ENCODE measurements around the gene SHROOM3. TPM values are rescaled to one million over a fixed set of nuclear protein-coding genes. Genes with fewer than 3 reads are reported as not detected.

Gene SHROOM3
- total and polyA plus RNA-seq, 8 donors: 6.1 to 212 (median 77.6) TPM

DNA sequence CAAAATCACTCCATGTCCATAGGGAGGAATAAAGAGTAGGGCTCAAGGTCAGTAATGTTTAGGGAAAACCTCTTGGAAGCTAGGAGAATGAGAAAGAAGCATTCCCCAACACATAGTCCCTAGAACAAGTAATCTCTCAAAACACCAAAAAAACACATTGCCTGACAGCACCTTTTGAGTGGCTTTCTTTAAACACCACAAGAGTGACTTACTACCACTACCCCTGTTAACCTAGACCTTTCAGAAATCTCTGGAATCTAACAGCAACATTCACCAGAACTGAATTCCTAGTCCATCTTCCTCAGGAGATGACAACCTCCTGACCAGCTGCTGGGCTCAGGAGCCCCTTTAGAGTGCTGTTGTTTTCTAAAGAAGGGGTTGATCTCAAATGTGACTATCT lies 320.7 kb downstream of the SHROOM3 start:
- no peaks in the 10 kb centered on the region for H3K9me3 ChIP-seq
- DNase-seq: no peak
- no peak overlapping the region for H3K4me3 ChIP-seq
- TF ChIP-seq POLR2A (IDR thresholded peaks at IDR 0.05) (no peak), EP300 (IDR thresholded peaks at IDR 0.05) (no peak), POLR2AphosphoS5 (IDR thresholded peaks at IDR 0.05) (no peak)
- TF ChIP-seq, protein P1, sequence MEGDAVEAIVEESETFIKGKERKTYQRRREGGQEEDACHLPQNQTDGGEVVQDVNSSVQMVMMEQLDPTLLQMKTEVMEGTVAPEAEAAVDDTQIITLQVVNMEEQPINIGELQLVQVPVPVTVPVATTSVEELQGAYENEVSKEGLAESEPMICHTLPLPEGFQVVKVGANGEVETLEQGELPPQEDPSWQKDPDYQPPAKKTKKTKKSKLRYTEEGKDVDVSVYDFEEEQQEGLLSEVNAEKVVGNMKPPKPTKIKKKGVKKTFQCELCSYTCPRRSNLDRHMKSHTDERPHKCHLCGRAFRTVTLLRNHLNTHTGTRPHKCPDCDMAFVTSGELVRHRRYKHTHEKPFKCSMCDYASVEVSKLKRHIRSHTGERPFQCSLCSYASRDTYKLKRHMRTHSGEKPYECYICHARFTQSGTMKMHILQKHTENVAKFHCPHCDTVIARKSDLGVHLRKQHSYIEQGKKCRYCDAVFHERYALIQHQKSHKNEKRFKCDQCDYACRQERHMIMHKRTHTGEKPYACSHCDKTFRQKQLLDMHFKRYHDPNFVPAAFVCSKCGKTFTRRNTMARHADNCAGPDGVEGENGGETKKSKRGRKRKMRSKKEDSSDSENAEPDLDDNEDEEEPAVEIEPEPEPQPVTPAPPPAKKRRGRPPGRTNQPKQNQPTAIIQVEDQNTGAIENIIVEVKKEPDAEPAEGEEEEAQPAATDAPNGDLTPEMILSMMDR (IDR thresholded peaks at IDR 0.05): no peak
- H3K27me3 ChIP-seq: no peaks in the 10 kb centered on the region
- peaks cover 0 to 35% (median 10%) of the 10 kb centered on the region in 4 donors for H3K4me1 ChIP-seq
- H3K27ac ChIP-seq: no peak overlapping the region
- intact Hi-C loops (cut with DNase I; ENCODE audit: low total_unique reads): loop anchor here (10.0 kb wide), 1 partner anchor 241 kb away; no protein-coding TSS in a partner anchor
- H3K36me3 ChIP-seq: peaks cover 12 to 84% (median 70%) of the 10 kb centered on the region in 4 donors

DNA sequence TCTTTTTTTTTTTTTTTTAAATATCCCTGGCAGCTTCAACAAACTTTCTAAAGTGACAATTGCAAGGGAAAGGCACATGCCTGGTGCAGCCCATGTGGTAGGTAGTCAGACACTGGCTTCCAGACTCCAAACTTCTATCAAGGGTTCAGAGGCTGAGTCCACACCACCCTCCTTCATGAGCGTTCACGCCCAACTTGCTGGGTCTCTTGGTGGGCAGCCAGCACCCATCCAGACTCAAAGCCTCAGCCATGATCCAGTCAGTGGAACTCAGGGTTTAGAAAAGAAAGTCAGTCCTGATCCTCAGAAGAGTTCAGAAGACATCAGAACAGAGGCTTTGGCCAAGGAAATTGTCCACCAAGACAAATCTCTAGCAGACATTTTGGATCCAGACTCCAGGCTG lies 321.4 kb downstream of the SHROOM3 start:
- Histone ChIP-seq H3K27ac (no peak overlapping the region), H3K4me3 (no peak overlapping the region), H3K36me3 (peaks cover 12 to 84% (median 72%) of the 10 kb centered on the region in 4 donors), H3K4me1 (peaks cover 0 to 35% (median 10%) of the 10 kb centered on the region in 4 donors), H3K9me3 (no peaks in the 10 kb centered on the region), H3K27me3 (no peaks in the 10 kb centered on the region)
- no peak for DNase-seq
- WGBS, 5 donors: 77 to 95% (median 87%) methylated on average over 2 of the region's 2 CpGs
- TF ChIP-seq POLR2A (IDR thresholded peaks at IDR 0.05) (no peak), EP300 (IDR thresholded peaks at IDR 0.05) (no peak), POLR2AphosphoS5 (IDR thresholded peaks at IDR 0.05) (no peak)
- TF ChIP-seq, protein P1 (IDR thresholded peaks at IDR 0.05): no peak
- intact Hi-C loops (cut with DNase I; ENCODE audit: low total_unique reads): loop anchor here (10.0 kb wide), 1 partner anchor 242 kb away; no protein-coding TSS in a partner anchor

DNA sequence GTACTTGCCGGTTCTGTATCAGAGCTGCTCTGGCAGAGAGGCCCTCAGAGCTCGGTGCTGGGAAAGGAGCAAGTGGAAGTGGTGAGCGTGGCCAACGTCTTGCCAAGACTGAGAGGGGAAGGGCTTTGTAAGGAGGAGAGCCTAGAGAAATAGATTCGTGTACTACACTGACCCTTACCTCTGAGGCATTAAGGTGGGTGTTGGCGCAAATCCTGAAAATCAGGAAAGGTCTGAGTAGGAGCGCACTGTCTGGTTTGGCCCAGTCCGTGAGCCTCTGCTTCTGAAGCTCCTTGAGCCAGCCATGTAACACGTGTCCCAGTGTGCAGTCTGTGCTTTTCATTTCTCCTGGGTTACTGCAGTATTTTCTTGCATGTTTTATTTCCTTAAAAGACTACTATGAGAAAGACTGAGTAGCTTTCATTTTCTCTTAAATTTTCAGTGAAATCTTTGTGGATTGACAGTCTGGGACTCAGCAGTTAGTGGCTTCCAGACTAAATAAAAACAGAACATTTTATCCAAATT lies 322.4 kb downstream of the SHROOM3 start:
- intact Hi-C loops (cut with DNase I; ENCODE audit: low total_unique reads): loop anchor here (10.0 kb wide), 1 partner anchor 243 kb away; no protein-coding TSS in a partner anchor

DNA sequence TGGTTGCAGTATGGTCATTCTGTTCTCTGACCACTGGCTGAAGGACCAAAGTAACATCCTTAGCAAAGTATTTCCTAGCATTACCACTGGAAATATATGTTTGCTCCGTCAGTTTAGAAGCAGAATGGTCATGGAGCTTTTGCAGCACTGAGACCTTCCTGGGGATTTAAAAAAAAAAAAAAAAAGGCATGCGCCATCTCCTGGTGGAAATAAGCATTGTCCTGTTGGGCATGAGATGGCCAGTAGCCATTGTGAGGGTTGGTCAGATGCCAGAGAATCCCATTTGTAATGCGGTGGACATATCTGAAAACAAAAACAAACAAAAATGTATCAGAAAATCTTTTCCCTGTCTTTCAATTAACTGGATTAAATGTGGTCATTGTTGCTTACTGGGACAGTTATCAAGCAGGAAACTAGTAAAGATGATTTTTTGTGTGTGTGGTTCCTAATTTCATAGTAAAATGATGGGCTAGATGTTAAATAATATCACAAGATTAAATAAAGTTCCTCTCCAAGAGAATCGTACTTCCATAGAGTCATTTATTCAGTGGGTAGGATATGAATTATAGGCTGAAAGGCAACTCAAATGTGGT lies 323.4 kb downstream of the SHROOM3 start:
- H3K4me3 ChIP-seq: no peak overlapping the region
- H3K27me3 ChIP-seq: no peaks in the 10 kb centered on the region
- no peaks in the 10 kb centered on the region for H3K9me3 ChIP-seq
- intact Hi-C loops (cut with DNase I; ENCODE audit: low total_unique reads): loop anchor here (10.0 kb wide), 1 partner anchor 244 kb away; no protein-coding TSS in a partner anchor
- WGBS, 5 donors: 12 to 24% (median 15%) methylated on average over 4 of the region's 4 CpGs
- DNase-seq: peak in 1 of 2 donors; percentile 79
- TF ChIP-seq POLR2A (IDR thresholded peaks at IDR 0.05): no peak
- peak in 1 of 3 donors; percentile 36 for TF ChIP-seq POLR2AphosphoS5 (IDR thresholded peaks at IDR 0.05)
- TF ChIP-seq, protein P1 (IDR thresholded peaks at IDR 0.05): peak in 5 of 7 experiments; percentile 73 to 89 (median 78)
- no peak for TF ChIP-seq EP300 (IDR thresholded peaks at IDR 0.05)
- H3K4me1 ChIP-seq: peaks cover 0 to 29% (median 10%) of the 10 kb centered on the region in 4 donors
- peak overlapping the region in 2 of 5 donors; percentile 40 to 41 for H3K27ac ChIP-seq
- H3K36me3 ChIP-seq: peaks cover 12 to 83% (median 75%) of the 10 kb centered on the region in 4 donors

More for the DNA sequence above, 322.4 kb downstream of the SHROOM3 start:
- H3K4me1 ChIP-seq: peaks cover 0 to 35% (median 10%) of the 10 kb centered on the region in 4 donors
- no peaks in the 10 kb centered on the region for H3K9me3 ChIP-seq
- H3K4me3 ChIP-seq: no peak overlapping the region
- H3K27ac ChIP-seq: peak overlapping the region in 3 of 5 donors; percentile 40 to 52 (median 41)
- DNase-seq: no peak
- H3K27me3 ChIP-seq: no peaks in the 10 kb centered on the region
- peaks cover 12 to 86% (median 74%) of the 10 kb centered on the region in 4 donors for H3K36me3 ChIP-seq
- WGBS, 5 donors: 69 to 80% (median 72%) methylated on average over 9 of the region's 9 CpGs
- TF ChIP-seq, protein P1 (IDR thresholded peaks at IDR 0.05): no peak
- no peak for TF ChIP-seq POLR2AphosphoS5 (IDR thresholded peaks at IDR 0.05)
- TF ChIP-seq POLR2A (IDR thresholded peaks at IDR 0.05): no peak
- no peak for TF ChIP-seq EP300 (IDR thresholded peaks at IDR 0.05)

Data from stomach (tissue), 9 donors.